Common myeloid progenitor, CD34-positive (primary cell): ENCODE results near the gene KNSTRN.

Experiments used
- CTCF ChIA-PET: fragments of 350-600 bp; sonication (Branson Sonifier 250); formaldehyde crosslinking; loops from one replicate; lab custom pipeline; 2021; ENCODE audit warnings: antibody characterized with exemption; lab: Charles Lee
- POLR2A ChIA-PET: fragments of 350-600 bp; sonication (Branson Sonifier 250); formaldehyde crosslinking; loops from one replicate; lab custom pipeline; 2021; ENCODE audit warnings: antibody characterized with exemption; lab: Charles Lee
- DNase-seq, 3 donors: peaks; one replicate each; pipeline versions ENCODE4 v3.0.0 to v3.0.0-alpha.2; 2013
- H3K27ac ChIP-seq, 2 experiments: 1 replicate in 1 of 2; 2 replicates in 1 of 2; pipeline ENCODE4 v1.7.0; 2013; ENCODE audit warnings: inconsistent platforms in 2 of 2, low read length in 2 of 2, mild to moderate bottlenecking in 2 of 2, low read depth in 1 of 2, moderate library complexity in 1 of 2; ENCODE audit not compliant: severe bottlenecking in 2 of 2, insufficient read depth in 1 of 2, poor library complexity in 1 of 2
- H3K27me3 ChIP-seq, 5 experiments: replicated peaks in 2 of 5; 1 replicate in 3 of 5; 2 replicates in 2 of 5; pipeline versions ENCODE4 v1.6.1 to v1.7.0; 2013; ENCODE audit warnings: low read length in 4 of 5, mild to moderate bottlenecking in 2 of 5, moderate library complexity in 2 of 5, inconsistent platforms in 1 of 5; ENCODE audit not compliant: insufficient read depth in 5 of 5, control insufficient read depth in 4 of 5
- H3K36me3 ChIP-seq, 4 experiments: 1 replicate in 2 of 4; 2 replicates in 2 of 4; pipeline versions ENCODE4 v1.6.1 to v1.7.0; 2013; ENCODE audit warnings: low read length in 3 of 4, control low read depth in 1 of 4, mild to moderate bottlenecking in 1 of 4; ENCODE audit not compliant: control insufficient read depth in 4 of 4, insufficient read depth in 4 of 4
- H3K4me1 ChIP-seq, 4 experiments: 1 replicate in 3 of 4; 2 replicates in 1 of 4; pipeline versions ENCODE4 v1.6.1 to v1.7.1; 2013; ENCODE audit warnings: low read length in 3 of 4, mild to moderate bottlenecking in 3 of 4, control low read depth in 1 of 4, inconsistent platforms in 1 of 4, moderate library complexity in 1 of 4; ENCODE audit not compliant: control insufficient read depth in 4 of 4, insufficient read depth in 4 of 4; ENCODE audit errors: control extremely low read depth in 1 of 4
- H3K4me3 ChIP-seq, 7 experiments: 1 replicate in 4 of 7; 2 replicates in 3 of 7; pipeline versions ENCODE4 v1.5.1 to v1.7.0; 2013; ENCODE audit warnings: mild to moderate bottlenecking in 7 of 7, low read length in 6 of 7, moderate library complexity in 6 of 7, inconsistent platforms in 2 of 7, low read depth in 2 of 7, control low read depth in 1 of 7; ENCODE audit not compliant: insufficient read depth in 4 of 7, control insufficient read depth in 1 of 7; ENCODE audit errors: extremely low read depth in 1 of 7
- H3K9me3 ChIP-seq, 5 experiments: 1 replicate in 4 of 5; 2 replicates in 1 of 5; pipeline versions ENCODE4 v1.6.1 to v1.7.1; 2013; ENCODE audit warnings: low read length in 4 of 5, mild to moderate bottlenecking in 2 of 5, inconsistent platforms in 1 of 5, low read depth in 1 of 5, moderate library complexity in 1 of 5; ENCODE audit not compliant: control insufficient read depth in 4 of 5, insufficient read depth in 2 of 5; ENCODE audit errors: control extremely low read depth in 1 of 5
- WGBS: methylation state at CpG from one replicate; pipeline ENCODE4 v1.1.5; 2013; ENCODE audit not compliant: insufficient coverage; 5-methylcytosine and 5-hydroxymethylcytosine counted together

Gene KNSTRN

DNA sequence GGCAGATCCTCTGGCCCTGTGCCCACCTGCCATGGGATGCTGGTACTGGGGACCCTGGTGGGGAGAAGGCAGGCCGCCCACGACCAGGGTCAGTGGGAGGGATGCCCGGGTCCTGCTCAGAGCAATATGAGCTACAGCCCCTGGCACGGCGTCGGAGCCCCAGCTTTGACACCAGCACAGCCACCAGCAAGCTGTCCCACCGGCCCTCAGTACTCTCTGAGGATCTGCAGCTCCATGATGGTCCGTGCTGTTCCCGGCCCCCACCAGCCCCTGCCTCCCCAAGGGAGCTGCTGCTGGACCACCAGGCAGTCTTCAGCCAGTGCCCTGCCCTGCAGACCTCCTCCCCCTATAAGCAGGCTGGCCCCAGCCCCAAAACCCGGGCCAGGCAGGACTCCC lies 13.0 kb upstream of the KNSTRN start:
- CTCF ChIA-PET, result interaction anchor here (1.0 to 7.7 kb wide), 14 partner anchors 9 to 90 kb away, joined by 3 to 112 read pairs (median 9); partner anchors contain the start of genes CCDC9B, DISP2, INAFM2 and KNSTRN
- Histone ChIP-seq H3K27me3 (no peaks in the 10 kb centered on the region), H3K27ac (no peak overlapping the region), H3K36me3 (no peaks in the 10 kb centered on the region), H3K4me1 (peaks cover 4 to 20% (median 19%) of the 10 kb centered on the region in 4 experiments), H3K4me3 (no peak overlapping the region), H3K9me3 (no peaks in the 10 kb centered on the region)
- no peak for DNase-seq
- POLR2A ChIA-PET, result no interaction called here
- WGBS, result 98% methylated on average over 10 of the region's 10 CpGs

GRCh38 chr15:40369971-40370370 lies 12.6 kb upstream of the KNSTRN start:
- no peak for DNase-seq
- H3K9me3 ChIP-seq, result no peaks in the 10 kb centered on the region
- H3K36me3 ChIP-seq, result no peaks in the 10 kb centered on the region
- no peak overlapping the region for H3K4me3 ChIP-seq
- no peak overlapping the region for H3K27ac ChIP-seq
- peaks cover 4 to 20% (median 19%) of the 10 kb centered on the region in 4 experiments for H3K4me1 ChIP-seq
- CTCF ChIA-PET, result interaction anchor here (1.0 to 7.7 kb wide), 8 partner anchors 13 to 53 kb away, joined by 3 to 112 read pairs (median 9); partner anchors contain the start of genes CCDC9B, INAFM2 and KNSTRN
- POLR2A ChIA-PET, result no interaction called here
- no peaks in the 10 kb centered on the region for H3K27me3 ChIP-seq
- over 99% methylated on average over 13 of the region's 13 CpGs for WGBS

DNA sequence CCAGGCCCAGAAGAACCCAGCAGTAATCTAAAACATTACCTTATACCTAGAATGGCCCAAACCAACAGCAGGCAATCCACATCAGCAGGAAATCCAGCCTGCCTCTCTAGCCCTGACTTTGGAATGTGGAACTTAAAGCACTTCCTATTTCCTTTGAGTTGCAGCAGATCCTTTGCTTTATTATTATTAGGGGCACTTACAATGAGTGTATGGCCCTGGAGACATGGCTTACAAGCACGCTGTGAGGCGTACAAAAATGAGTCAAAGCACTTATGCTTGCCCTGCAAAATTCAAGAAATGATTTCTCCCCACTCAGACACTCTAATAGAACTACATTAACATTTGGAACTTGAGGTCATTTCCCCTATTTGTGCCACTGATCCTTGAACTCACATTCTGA lies 9.5 kb upstream of the KNSTRN start:
- Histone ChIP-seq H3K9me3 (no peaks in the 10 kb centered on the region), H3K36me3 (no peaks in the 10 kb centered on the region), H3K4me1 (peaks cover 0 to 13% (median 6%) of the 10 kb centered on the region in 4 experiments), H3K4me3 (no peak overlapping the region), H3K27ac (no peak overlapping the region), H3K27me3 (no peaks in the 10 kb centered on the region)
- 75% methylated on average over 2 of the region's 2 CpGs for WGBS
- ChIA-PET POLR2A (no interaction called here), CTCF (interaction anchor here (1.1 to 1.9 kb wide), 3 partner anchors 21 to 34 kb away, joined by 3 to 12 read pairs (median 3); no protein-coding TSS in a partner anchor)
- no peak for DNase-seq

DNA sequence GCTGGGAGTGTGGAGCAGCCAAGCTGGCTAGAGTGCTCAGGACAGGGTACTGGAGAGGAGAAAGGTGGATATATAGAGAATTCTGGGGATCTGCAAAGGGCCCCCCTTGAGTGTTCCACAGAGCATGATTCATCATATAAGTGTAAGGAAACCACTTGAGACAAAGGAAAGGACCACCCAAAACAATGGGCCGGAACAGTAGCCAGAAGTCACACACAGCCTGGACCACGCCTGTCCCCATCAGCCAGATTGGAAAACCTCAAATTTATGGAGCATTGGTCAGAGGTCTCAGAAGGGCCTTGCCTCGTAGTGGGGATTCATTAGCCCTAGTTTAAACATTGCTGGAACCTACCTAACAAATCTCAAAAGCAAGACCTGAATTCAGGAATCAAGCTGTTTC lies 4.9 kb upstream of the KNSTRN start:
- Histone ChIP-seq H3K27ac (no peak overlapping the region), H3K4me1 (peaks cover 0 to 5% (median 3%) of the 10 kb centered on the region in 4 experiments), H3K4me3 (no peak overlapping the region), H3K27me3 (no peaks in the 10 kb centered on the region), H3K9me3 (no peaks in the 10 kb centered on the region), H3K36me3 (no peaks in the 10 kb centered on the region)
- CTCF ChIA-PET, result interaction anchor here (0.8 to 2.6 kb wide), 3 partner anchors 9 to 90 kb away, joined by 3 to 9 read pairs (median 3); no protein-coding TSS in a partner anchor
- POLR2A ChIA-PET, result no interaction called here
- DNase-seq, result no peak
- WGBS, result 93% methylated on average over 3 of the region's 3 CpGs

- CTCF ChIA-PET, result interaction anchor here (2.6 kb wide), 1 partner anchor 11 kb away, joined by 9 read pairs; no protein-coding TSS in a partner anchor
- H3K36me3 ChIP-seq, result peaks cover 0 to under 1% (median 0%) of the 10 kb centered on the region in 4 experiments
- no peaks in the 10 kb centered on the region for H3K9me3 ChIP-seq
- POLR2A ChIA-PET, result no interaction called here
- no CpG with 5 or more reads among the region's 4 CpGs for WGBS
- H3K4me1 ChIP-seq, result peaks cover 5 to 15% (median 11%) of the 10 kb centered on the region in 4 experiments
- no peak overlapping the region for H3K27ac ChIP-seq
- H3K4me3 ChIP-seq, result no peak overlapping the region
- H3K27me3 ChIP-seq, result no peaks in the 10 kb centered on the region
- DNase-seq, result no peak
These were observed 3.1 kb upstream of the KNSTRN start for GRCh38 chr15:40379374-40379773.

DNA sequence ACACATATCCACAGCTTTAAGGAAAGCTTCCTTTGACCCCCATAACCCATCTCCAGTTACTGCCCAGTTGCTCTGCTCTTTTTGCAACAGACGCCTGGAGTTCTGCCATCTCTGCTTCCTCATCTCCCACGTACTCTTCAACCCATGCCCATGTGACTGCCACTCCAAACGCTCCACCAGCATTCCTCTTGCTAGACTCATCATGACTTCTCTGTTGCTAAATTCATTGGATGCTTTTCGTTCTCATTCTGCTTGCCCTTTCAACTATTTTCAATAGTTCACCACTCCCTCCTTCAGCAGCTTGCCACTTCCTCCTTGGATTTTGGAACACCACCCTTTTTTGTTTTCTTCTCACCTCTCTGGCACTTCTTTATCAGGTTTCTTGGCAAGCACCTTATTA lies 2.7 kb upstream of the KNSTRN start:
- Histone ChIP-seq H3K27me3 (no peaks in the 10 kb centered on the region), H3K27ac (no peak overlapping the region), H3K36me3 (peaks cover 0 to 4% (median 0%) of the 10 kb centered on the region in 4 experiments), H3K4me3 (no peak overlapping the region), H3K4me1 (peaks cover 5 to 18% (median 13%) of the 10 kb centered on the region in 4 experiments), H3K9me3 (no peaks in the 10 kb centered on the region)
- no peak for DNase-seq
- 51% methylated on average over 4 of the region's 4 CpGs for whole genome bisulfite sequencing
- ChIA-PET POLR2A (no interaction called here), CTCF (interaction anchor here (2.6 kb wide), 1 partner anchor 11 kb away, joined by 9 read pairs; no protein-coding TSS in a partner anchor)

- CTCF ChIA-PET, result interaction anchor here (4.5 kb wide), 1 partner anchor 12 kb away, joined by 33 read pairs; no protein-coding TSS in a partner anchor
- POLR2A ChIA-PET, result no interaction called here
- H3K27me3 ChIP-seq, result no peaks in the 10 kb centered on the region
- H3K36me3 ChIP-seq, result peaks cover 0 to 12% (median 0%) of the 10 kb centered on the region in 4 experiments
- H3K4me1 ChIP-seq, result peaks cover 5 to 21% (median 14%) of the 10 kb centered on the region in 4 experiments
- WGBS, result 97% methylated on average over 8 of the region's 10 CpGs
- DNase-seq, result no peak
- no peak overlapping the region for H3K4me3 ChIP-seq
- no peaks in the 10 kb centered on the region for H3K9me3 ChIP-seq
- no peak overlapping the region for H3K27ac ChIP-seq
These were observed 1.9 kb upstream of the KNSTRN start for GRCh38 chr15:40380636-40381035.
